Measurements from ENCODE around the gene CHST11.

GRCh38 chr12:104602896-104603295, 146.1 kb downstream of the CHST11 start:
- TF ChIP-seq CTCF (IDR thresholded peaks at IDR 0.05; ENCODE audit: insufficient read depth, low read length, poor library complexity, severe bottlenecking) (no peak), EZH2phosphoT487 (conservative IDR thresholded peaks at IDR 0.05; ENCODE audit: low read length) (no peak)
